Body of pancreas (tissue), 4 donors: ENCODE measurements around the gene DDHD1. TPM values are rescaled to one million over a fixed set of nuclear protein-coding genes. Genes with fewer than 3 reads are reported as not detected.
"Not testable (repeated sequence)": the region's sequence is repeated elsewhere in the genome, so short reads cannot be mapped to it uniquely, and the experiment has no call there.

Source experiments
- ATAC-seq: fragments of 150-250 bp; one replicate; pipeline ENCODE4 v1.9.1; 2016
- DNase-seq, 4 donors: peaks; one replicate each; pipeline ENCODE4 v3.0.0-alpha.2; 2019
- H3K27ac ChIP-seq, 4 donors: fragments of 200-600 bp; sonication (generic); 1 replicate in 3 of 4; 2 replicates in 1 of 4; pipeline versions ENCODE4 v1.5.1 to v1.6.1; 2016 to 2019; ENCODE audit warnings: mild to moderate bottlenecking in 1 of 4, mixed read lengths in 1 of 4, moderate library complexity in 1 of 4
- H3K27me3 ChIP-seq, 2 donors: fragments of 200-600 bp; sonication (generic); one replicate each; pipeline ENCODE4 v1.6.0; 2016; ENCODE audit warnings: mild to moderate bottlenecking in 1 of 2
- H3K36me3 ChIP-seq, 2 donors: fragments of 200-600 bp; sonication (generic); replicated peaks in 1 of 2; 2 replicates each; pipeline ENCODE4 v1.5.1; 2016; ENCODE audit warnings: low read depth in 2 of 2; ENCODE audit not compliant: insufficient read depth in 1 of 2
- H3K4me1 ChIP-seq: fragments of 200-600 bp; sonication (generic); one replicate; pipeline ENCODE4 v1.6.0; 2016
- H3K4me3 ChIP-seq, 2 donors: fragments of 200-600 bp; sonication (generic); 1 replicate in 1 of 2; 2 replicates in 1 of 2; pipeline ENCODE4 v1.5.1; 2016 to 2019
- H3K9me3 ChIP-seq, 3 donors: fragments of 200-600 bp; sonication (generic); 1 replicate in 2 of 3; 2 replicates in 1 of 3; pipeline ENCODE4 v1.5.1; 2016
- POLR2A ChIP-seq, 3 donors: fragments of 450-650 bp; IDR thresholded peaks; one replicate each; pipeline ENCODE4 v1.6.1; 2016; ENCODE audit warnings: antibody characterized with exemption in 3 of 3, mild to moderate bottlenecking in 2 of 3
- WGBS, 2 donors: methylation state at CpG; one replicate each; pipeline ENCODE4 v1.1.5; 2017; 5-methylcytosine and 5-hydroxymethylcytosine counted together
- intact Hi-C: fragments of 100-400 bp; cut with DNase I; formaldehyde crosslinking; loops from one replicate; pipeline ENCODE4 v1.15.1; 2023
- total RNA-seq, 2 donors: library from RNA; depleted of rRNA; stranded (reverse); fragments of >200 nt; gene quantifications; one replicate each; pipeline ENCODE4 v1.1.0, GENCODE V29; 2016
- TF ChIP-seq, protein P1 (sequence below), 7 experiments: fragments of 450-650 bp in 4 of 7; fragments of 200-600 bp in 3 of 7; sonication (generic) in 3 of 7; IDR thresholded peaks; one replicate each; pipeline ENCODE4 v1.5.1; 2016 to 2019; ENCODE audit warnings: antibody characterized with exemption in 7 of 7

Gene DDHD1
- total RNA-seq, 2 donors from 2014 or later: 7.6 to 22.6 TPM

DNA sequence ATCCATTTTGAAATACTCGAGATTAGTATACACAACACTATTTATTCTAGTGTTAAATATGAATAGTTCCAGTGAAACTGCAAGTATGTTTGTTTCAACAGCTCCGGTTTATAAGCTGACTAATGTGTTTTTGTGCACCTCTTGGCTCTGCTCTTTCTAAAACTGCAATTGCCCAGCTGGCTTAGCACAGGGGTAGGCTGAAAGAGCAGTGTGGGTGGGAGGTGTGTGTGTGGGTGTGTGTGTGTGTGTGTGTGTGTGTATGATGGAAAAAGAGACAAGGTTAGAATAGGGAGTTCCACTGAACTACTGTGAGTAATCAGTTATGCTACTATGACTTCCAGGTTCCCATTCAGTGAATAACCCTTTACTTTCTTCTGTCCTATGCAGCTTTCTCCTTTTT lies 37.8 kb upstream of the DDHD1 start:
- H3K36me3 ChIP-seq: no peaks in the 10 kb centered on the region
- no peak for TF ChIP-seq POLR2A (IDR thresholded peaks at IDR 0.05)
- TF ChIP-seq, protein P1, sequence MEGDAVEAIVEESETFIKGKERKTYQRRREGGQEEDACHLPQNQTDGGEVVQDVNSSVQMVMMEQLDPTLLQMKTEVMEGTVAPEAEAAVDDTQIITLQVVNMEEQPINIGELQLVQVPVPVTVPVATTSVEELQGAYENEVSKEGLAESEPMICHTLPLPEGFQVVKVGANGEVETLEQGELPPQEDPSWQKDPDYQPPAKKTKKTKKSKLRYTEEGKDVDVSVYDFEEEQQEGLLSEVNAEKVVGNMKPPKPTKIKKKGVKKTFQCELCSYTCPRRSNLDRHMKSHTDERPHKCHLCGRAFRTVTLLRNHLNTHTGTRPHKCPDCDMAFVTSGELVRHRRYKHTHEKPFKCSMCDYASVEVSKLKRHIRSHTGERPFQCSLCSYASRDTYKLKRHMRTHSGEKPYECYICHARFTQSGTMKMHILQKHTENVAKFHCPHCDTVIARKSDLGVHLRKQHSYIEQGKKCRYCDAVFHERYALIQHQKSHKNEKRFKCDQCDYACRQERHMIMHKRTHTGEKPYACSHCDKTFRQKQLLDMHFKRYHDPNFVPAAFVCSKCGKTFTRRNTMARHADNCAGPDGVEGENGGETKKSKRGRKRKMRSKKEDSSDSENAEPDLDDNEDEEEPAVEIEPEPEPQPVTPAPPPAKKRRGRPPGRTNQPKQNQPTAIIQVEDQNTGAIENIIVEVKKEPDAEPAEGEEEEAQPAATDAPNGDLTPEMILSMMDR (IDR thresholded peaks at IDR 0.05): no peak
- no peak overlapping the region for H3K4me3 ChIP-seq
- no peaks in the 10 kb centered on the region for H3K27me3 ChIP-seq
- ATAC-seq (no peak), DNase-seq (no peak)
- 69% methylated on average over 2 of the region's 2 CpGs for WGBS, 2 donors
- peaks cover 7% of the 10 kb centered on the region for H3K4me1 ChIP-seq
- H3K27ac ChIP-seq: no peak overlapping the region
- H3K9me3 ChIP-seq: no peaks in the 10 kb centered on the region
- intact Hi-C loops: no loop called here

DNA sequence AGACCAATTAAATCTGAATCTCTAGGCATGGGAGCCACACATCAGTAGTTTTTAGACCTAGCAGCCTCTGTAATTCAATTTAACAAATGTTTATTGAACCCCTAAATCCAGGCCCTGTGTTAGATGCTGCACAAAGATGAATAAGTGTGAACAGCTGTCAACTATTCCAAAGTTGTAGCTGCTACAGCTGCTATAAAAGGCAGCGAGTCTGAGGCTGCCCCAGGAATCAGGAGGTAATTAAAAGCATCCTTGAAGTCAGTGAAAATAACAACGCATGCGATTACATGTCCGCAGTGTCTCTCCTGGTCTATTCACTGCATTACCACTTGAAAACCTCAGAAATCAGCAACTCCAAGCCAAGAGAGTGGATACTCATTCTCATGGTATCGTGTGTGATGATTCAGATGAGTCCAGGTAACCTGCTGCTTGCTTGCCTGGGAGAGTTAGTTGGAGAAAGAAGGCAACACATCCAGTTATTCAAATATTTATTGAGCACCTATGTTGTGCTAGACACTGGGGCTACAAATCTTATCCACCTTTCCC lies 34.9 kb upstream of the DDHD1 start:
- H3K9me3 ChIP-seq: no peaks in the 10 kb centered on the region
- H3K4me3 ChIP-seq: no peak overlapping the region
- ATAC-seq (no peak), DNase-seq (no peak)
- TF ChIP-seq POLR2A (IDR thresholded peaks at IDR 0.05): no peak
- TF ChIP-seq, protein P1 (IDR thresholded peaks at IDR 0.05): no peak
- WGBS, 2 donors: 79 to 91% methylated on average over 5 of the region's 5 CpGs
- no peaks in the 10 kb centered on the region for H3K36me3 ChIP-seq
- intact Hi-C loops: no loop called here
- no peak overlapping the region for H3K27ac ChIP-seq
- peaks cover 7% of the 10 kb centered on the region for H3K4me1 ChIP-seq
- no peaks in the 10 kb centered on the region for H3K27me3 ChIP-seq

DNA sequence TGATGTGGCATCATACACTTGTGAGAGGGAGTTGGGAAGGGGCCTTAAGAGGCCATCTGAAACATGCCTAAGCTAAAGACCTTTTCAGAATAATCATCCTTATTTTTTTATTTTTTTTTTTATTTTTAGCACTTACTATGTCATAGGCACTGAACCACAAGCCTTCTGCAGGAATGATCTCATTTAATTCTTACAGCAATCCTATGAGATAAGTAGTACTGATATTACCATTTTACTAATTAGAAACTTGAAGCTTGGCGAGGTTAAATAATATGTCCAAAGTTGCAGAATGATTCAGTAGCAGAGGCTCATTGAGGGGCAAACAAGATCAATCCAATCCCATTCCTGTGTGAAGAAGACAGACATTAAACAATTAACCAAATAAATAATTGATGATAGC lies 33.4 kb upstream of the DDHD1 start:
- no peaks in the 10 kb centered on the region for H3K9me3 ChIP-seq
- H3K27ac ChIP-seq: no peak overlapping the region
- DNase-seq (no peak), ATAC-seq (no peak)
- intact Hi-C loops: no loop called here
- TF ChIP-seq, protein P1 (IDR thresholded peaks at IDR 0.05): no peak
- TF ChIP-seq POLR2A (IDR thresholded peaks at IDR 0.05): no peak
- H3K27me3 ChIP-seq: no peaks in the 10 kb centered on the region
- no peak overlapping the region for H3K4me3 ChIP-seq
- H3K4me1 ChIP-seq: no peaks in the 10 kb centered on the region
- no peaks in the 10 kb centered on the region for H3K36me3 ChIP-seq
- WGBS, 2 donors: 74 to 88% methylated on average over 1 of the region's 1 CpG

DNA sequence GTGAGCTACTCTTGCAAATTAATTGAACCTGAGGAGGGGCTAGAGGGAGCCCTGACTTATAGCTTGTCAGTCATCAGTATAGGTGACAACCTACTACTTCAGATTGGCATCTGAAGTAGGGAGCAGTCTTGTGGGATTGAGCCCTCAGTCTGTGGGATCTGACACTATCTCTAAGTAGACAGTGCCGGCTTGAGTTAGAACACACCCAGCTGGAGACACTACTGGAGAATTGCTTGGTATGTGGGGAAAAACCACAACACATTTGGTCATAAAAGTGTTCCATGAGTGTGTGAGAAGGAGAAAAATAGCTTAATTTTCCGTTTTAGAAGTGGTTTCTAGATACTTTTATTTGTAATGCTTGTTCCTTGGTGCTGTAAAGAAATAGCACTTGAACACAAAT lies 30.5 kb upstream of the DDHD1 start:
- intact Hi-C loops: no loop called here
- no peak overlapping the region for H3K4me3 ChIP-seq
- H3K36me3 ChIP-seq: no peaks in the 10 kb centered on the region
- no peaks in the 10 kb centered on the region for H3K9me3 ChIP-seq
- TF ChIP-seq POLR2A (IDR thresholded peaks at IDR 0.05): no peak
- TF ChIP-seq, protein P1 (IDR thresholded peaks at IDR 0.05): no peak
- no peak overlapping the region for H3K27ac ChIP-seq
- WGBS, 2 donors: 68 to 72% methylated on average over 2 of the region's 2 CpGs
- H3K4me1 ChIP-seq: no peaks in the 10 kb centered on the region
- H3K27me3 ChIP-seq: no peaks in the 10 kb centered on the region
- DNase-seq (no peak), ATAC-seq (no peak)

DNA sequence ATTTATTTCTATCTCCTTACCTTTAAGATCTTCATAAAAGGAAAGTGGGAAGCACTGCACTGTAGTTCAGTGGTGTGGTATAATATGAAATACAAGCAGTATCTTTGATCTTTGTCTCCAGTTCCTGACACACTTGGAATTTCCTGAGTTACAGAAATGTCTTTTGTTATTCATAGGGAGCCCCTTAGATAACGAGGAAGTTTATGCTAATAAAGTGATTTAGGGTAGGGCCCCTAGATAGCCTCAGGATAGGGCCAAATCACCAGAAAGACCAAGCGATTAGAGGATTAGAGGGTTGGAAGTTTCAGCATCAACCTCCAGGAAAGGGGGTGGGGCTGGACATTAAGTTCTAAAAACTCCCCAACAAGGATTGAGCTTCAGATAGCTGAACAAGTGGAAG lies 29.9 kb upstream of the DDHD1 start:
- ATAC-seq: no peak
- DNase-seq: no peak
- Histone ChIP-seq H3K4me1 (no peaks in the 10 kb centered on the region), H3K36me3 (no peaks in the 10 kb centered on the region), H3K4me3 (no peak overlapping the region), H3K9me3 (no peaks in the 10 kb centered on the region), H3K27me3 (no peaks in the 10 kb centered on the region), H3K27ac (no peak overlapping the region)
- TF ChIP-seq, protein P1 (IDR thresholded peaks at IDR 0.05): no peak
- no peak for TF ChIP-seq POLR2A (IDR thresholded peaks at IDR 0.05)
- WGBS, 2 donors: 58 to 67% methylated on average over 2 of the region's 2 CpGs
- intact Hi-C loops: no loop called here

DNA sequence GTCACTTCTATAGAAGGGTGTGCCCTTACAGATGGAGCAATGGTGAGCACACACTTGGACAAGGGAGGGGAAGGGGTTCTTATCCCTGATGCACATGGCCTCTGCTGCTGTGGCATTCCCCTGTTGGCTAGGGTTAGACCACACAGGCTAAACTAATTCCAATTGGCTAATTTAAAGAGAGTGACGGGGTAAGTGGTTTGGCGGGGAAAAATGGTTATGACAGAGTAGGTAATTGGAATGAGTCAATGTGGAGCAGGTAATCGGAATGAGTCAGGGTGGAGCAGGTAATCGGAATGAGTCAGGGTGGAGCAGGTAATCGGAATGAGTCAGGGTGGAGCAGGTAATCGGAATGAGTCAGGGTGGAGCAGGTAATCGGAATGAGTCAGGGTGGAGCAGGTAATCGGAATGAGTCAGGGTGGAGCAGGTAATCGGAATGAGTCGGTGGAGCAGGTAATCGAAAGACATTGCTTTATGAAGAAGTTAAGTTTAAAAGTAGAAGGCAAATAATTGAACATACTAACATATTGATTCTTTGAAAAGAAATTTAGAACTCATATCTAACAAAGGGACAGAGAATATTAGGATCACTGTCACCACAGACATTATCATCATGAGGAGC lies 28.4 kb upstream of the DDHD1 start:
- H3K27ac ChIP-seq, ATAC-seq, H3K4me3 ChIP-seq, intact Hi-C loops, H3K27me3 ChIP-seq, DNase-seq, H3K9me3 ChIP-seq, H3K36me3 ChIP-seq, H3K4me1 ChIP-seq: not testable (repeated sequence)
- 80 to 90% methylated on average over 11 of the region's 11 CpGs for WGBS, 2 donors
